ENCODE measurements around the gene VIPR1.

VIPR1 gene

GRCh38 chr3:42511201-42511600 lies 8.8 kb downstream of the VIPR1 start:
- Histone ChIP-seq H2AFZ (ENCODE audit: low read length) (no peak overlapping the region), H3K9me3 (replicated peaks; ENCODE audit: insufficient read depth, low read length) (no peaks in the 10 kb centered on the region), H3K27ac (ENCODE audit: low read length) (no peak overlapping the region), H3K4me3 (ENCODE audit: low read length) (no peak overlapping the region), H3K9ac (ENCODE audit: low read length) (no peak overlapping the region), H3K4me1 (ENCODE audit: low read length) (no peaks in the 10 kb centered on the region), H3F3A (ENCODE audit: insufficient read depth, low read length) (no peaks in the 10 kb centered on the region), H3K4me2 (ENCODE audit: low read depth, low read length) (no peak overlapping the region), H3K9me2 (replicated peaks; ENCODE audit: insufficient read depth, low read length) (no peaks in the 10 kb centered on the region), H4K20me1 (ENCODE audit: insufficient read depth, low read length) (no peaks in the 10 kb centered on the region), H3K27me3 (replicated peaks; ENCODE audit: insufficient read depth, low read length) (no peaks in the 10 kb centered on the region), H3K36me3 (replicated peaks; ENCODE audit: insufficient read depth, low read length) (no peaks in the 10 kb centered on the region), H3K79me2 (ENCODE audit: low read length) (no peaks in the 10 kb centered on the region)
- no peak for TF ChIP-seq EZH2phosphoT487 (IDR thresholded peaks at IDR 0.05; ENCODE audit: low read length)
- TF ChIP-seq CTCF (IDR thresholded peaks at IDR 0.05; ENCODE audit: low read length) = no peak
- TF ChIP-seq EZH2 (optimal IDR thresholded peaks at IDR 0.05; ENCODE audit: low read depth, low read length) = no peak
- no peak for DNase-seq

- Histone ChIP-seq H3K79me2 (ENCODE audit: low read length) (no peaks in the 10 kb centered on the region), H2AFZ (ENCODE audit: low read length) (no peak overlapping the region), H3F3A (ENCODE audit: insufficient read depth, low read length) (no peaks in the 10 kb centered on the region), H3K4me2 (ENCODE audit: low read depth, low read length) (no peak overlapping the region), H3K36me3 (replicated peaks; ENCODE audit: insufficient read depth, low read length) (no peaks in the 10 kb centered on the region), H4K20me1 (ENCODE audit: insufficient read depth, low read length) (no peaks in the 10 kb centered on the region), H3K4me3 (ENCODE audit: low read length) (no peak overlapping the region), H3K9me2 (replicated peaks; ENCODE audit: insufficient read depth, low read length) (no peaks in the 10 kb centered on the region), H3K4me1 (ENCODE audit: low read length) (no peaks in the 10 kb centered on the region), H3K27me3 (replicated peaks; ENCODE audit: insufficient read depth, low read length) (no peaks in the 10 kb centered on the region), H3K9ac (ENCODE audit: low read length) (no peak overlapping the region), H3K27ac (ENCODE audit: low read length) (no peak overlapping the region), H3K9me3 (replicated peaks; ENCODE audit: insufficient read depth, low read length) (no peaks in the 10 kb centered on the region)
- DNase-seq = no peak
- no peak for TF ChIP-seq EZH2phosphoT487 (IDR thresholded peaks at IDR 0.05; ENCODE audit: low read length)
- TF ChIP-seq EZH2 (optimal IDR thresholded peaks at IDR 0.05; ENCODE audit: low read depth, low read length) = no peak
- no peak for TF ChIP-seq CTCF (IDR thresholded peaks at IDR 0.05; ENCODE audit: low read length)
Measured at GRCh38 chr3:42511736-42512135, 9.3 kb downstream of the VIPR1 start.

GRCh38 chr3:42513121-42513520 lies 10.7 kb downstream of the VIPR1 start:
- no peaks in the 10 kb centered on the region for H3K9me2 ChIP-seq (replicated peaks; ENCODE audit: insufficient read depth, low read length)
- H3F3A ChIP-seq (ENCODE audit: insufficient read depth, low read length) = no peaks in the 10 kb centered on the region
- no peak for TF ChIP-seq EZH2phosphoT487 (IDR thresholded peaks at IDR 0.05; ENCODE audit: low read length)
- no peak for TF ChIP-seq EZH2 (optimal IDR thresholded peaks at IDR 0.05; ENCODE audit: low read depth, low read length)
- no peak for TF ChIP-seq CTCF (IDR thresholded peaks at IDR 0.05; ENCODE audit: low read length)
- H3K27ac ChIP-seq (ENCODE audit: low read length) = no peak overlapping the region
- no peaks in the 10 kb centered on the region for H3K27me3 ChIP-seq (replicated peaks; ENCODE audit: insufficient read depth, low read length)
- H3K4me3 ChIP-seq (ENCODE audit: low read length) = no peak overlapping the region
- no peaks in the 10 kb centered on the region for H3K4me1 ChIP-seq (ENCODE audit: low read length)
- DNase-seq = no peak
- H3K4me2 ChIP-seq (ENCODE audit: low read depth, low read length) = no peak overlapping the region
- no peak overlapping the region for H2AFZ ChIP-seq (ENCODE audit: low read length)
- no peaks in the 10 kb centered on the region for H3K36me3 ChIP-seq (replicated peaks; ENCODE audit: insufficient read depth, low read length)
- no peaks in the 10 kb centered on the region for H3K9me3 ChIP-seq (replicated peaks; ENCODE audit: insufficient read depth, low read length)
- no peaks in the 10 kb centered on the region for H4K20me1 ChIP-seq (ENCODE audit: insufficient read depth, low read length)
- no peaks in the 10 kb centered on the region for H3K79me2 ChIP-seq (ENCODE audit: low read length)
- no peak overlapping the region for H3K9ac ChIP-seq (ENCODE audit: low read length)
